HAP-1 (cell line): ENCODE measurements around the gene NF2.

ENCODE experiments used
- DNase-seq, 2 experiments: peaks; one replicate each; pipeline ENCODE4 v3.0.0-alpha.2; 2016 to 2020; ENCODE audit warnings: low spot score in 2 of 2
- H3K27me3 ChIP-seq: fragments of 250-450 bp; sonication (Bioruptor Pico); 2 replicates; pipeline ENCODE4 v1.5.1; 2020; ENCODE audit warnings: low read depth, mild to moderate bottlenecking, moderate library complexity
- H3K36me3 ChIP-seq: fragments of 250-450 bp; sonication (Bioruptor Pico); replicated peaks from 2 replicates; pipeline ENCODE4 v1.5.1; 2020; ENCODE audit warnings: mild to moderate bottlenecking
- H3K4me1 ChIP-seq: fragments of 250-450 bp; sonication (Bioruptor Pico); 2 replicates; pipeline ENCODE4 v1.5.1; 2020; ENCODE audit warnings: mild to moderate bottlenecking
- H3K4me3 ChIP-seq: fragments of 250-450 bp; sonication (Bioruptor Pico); 2 replicates; pipeline ENCODE4 v1.5.1; 2020; ENCODE audit warnings: mild to moderate bottlenecking, moderate library complexity
- H3K9me3 ChIP-seq: fragments of 250-450 bp; sonication (Bioruptor Pico); 2 replicates; pipeline ENCODE4 v1.5.1; 2020; ENCODE audit warnings: mild to moderate bottlenecking, moderate library complexity
- in situ Hi-C: fragments of 300-500 bp; cut with MboI; formaldehyde crosslinking; loops from 3 replicates; pipeline ENCODE4 v1.14.3; 2020; ENCODE audit warnings: low sequenced_read_pairs, inconsistent platforms, mixed read lengths

NF2 gene

DNA sequence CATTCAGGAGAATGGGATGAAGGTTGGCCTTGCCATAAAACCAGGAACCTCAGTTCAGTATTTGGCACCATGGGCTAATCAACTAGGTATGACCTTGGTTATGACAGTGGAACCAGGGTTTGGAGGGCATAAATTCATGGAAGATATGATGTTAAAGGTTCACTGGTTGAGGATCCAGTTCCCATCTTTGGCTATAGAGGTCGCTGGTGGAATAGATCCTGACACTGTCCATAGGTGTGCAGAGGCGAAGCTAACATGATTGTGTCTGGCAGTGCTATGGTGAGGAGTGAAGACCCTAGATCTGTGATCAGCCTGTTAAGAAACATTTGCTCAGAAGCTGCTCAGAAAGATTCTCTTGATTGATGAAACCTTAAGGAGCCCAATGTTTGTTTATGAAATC is 5.7 kb downstream of the NF2 start:
- Histone ChIP-seq H3K4me3 (no peak overlapping the region), H3K4me1 (peaks cover 20% of the 10 kb centered on the region), H3K9me3 (peaks cover 7% of the 10 kb centered on the region; the same call in 1 of the 2 replicates), H3K36me3 (peaks cover 6% of the 10 kb centered on the region; the same call in 1 of the 2 replicates), H3K27me3 (no peaks in the 10 kb centered on the region)
- in situ Hi-C loops = no loop called here
- DNase-seq = no peak

DNA sequence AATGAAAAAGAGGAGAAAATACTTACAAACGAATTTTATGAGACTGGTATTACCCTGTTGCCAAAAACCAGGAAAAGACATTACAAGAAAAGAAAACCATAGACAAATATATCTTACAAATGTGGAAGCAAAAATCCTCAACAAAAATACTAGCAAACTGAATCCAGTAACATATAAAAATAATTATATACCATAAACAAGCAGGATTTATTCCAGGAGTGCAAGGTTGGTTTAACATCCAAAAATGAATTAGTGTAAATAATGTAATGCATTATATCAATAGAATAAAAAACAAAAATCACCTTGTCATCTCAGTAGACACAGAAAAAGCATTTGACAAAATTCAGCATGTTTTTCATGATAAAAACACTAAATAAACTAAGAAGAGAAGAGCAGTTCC is 7.3 kb downstream of the NF2 start:
- Histone ChIP-seq H3K4me1 (peaks cover 19% of the 10 kb centered on the region), H3K27me3 (no peaks in the 10 kb centered on the region), H3K36me3 (peaks cover 6% of the 10 kb centered on the region; the same call in 1 of the 2 replicates), H3K9me3 (peaks cover 7% of the 10 kb centered on the region; the same call in 1 of the 2 replicates), H3K4me3 (no peak overlapping the region)
- in situ Hi-C loops = no loop called here
- DNase-seq = no peak

- peaks cover 1% of the 10 kb centered on the region; the same call in 1 of the 2 replicates for H3K9me3 ChIP-seq
- peak in 1 of 2 experiments; percentile 57 for DNase-seq
- in situ Hi-C loops = no loop called here
Observed at GRCh38 chr22:29615705-29616327, 12.4 kb downstream of the NF2 start.

GRCh38 chr22:29617922-29618629 is 14.6 kb downstream of the NF2 start:
- H3K4me3 ChIP-seq = no peak overlapping the region

More at GRCh38 chr22:29615705-29616327, 12.4 kb downstream of the NF2 start:
- peaks cover 18% of the 10 kb centered on the region for H3K4me1 ChIP-seq
- H3K4me3 ChIP-seq = no peak overlapping the region
- no peaks in the 10 kb centered on the region; the same call in 1 of the 2 replicates for H3K36me3 ChIP-seq
- H3K27me3 ChIP-seq = no peaks in the 10 kb centered on the region

GRCh38 chr22:29621761-29622526 is 18.5 kb downstream of the NF2 start:
- DNase-seq = no peak
- peaks cover 20% of the 10 kb centered on the region for H3K4me1 ChIP-seq
- H3K36me3 ChIP-seq = no peaks in the 10 kb centered on the region
- in situ Hi-C loops = no loop called here
- H3K9me3 ChIP-seq = no peaks in the 10 kb centered on the region
- H3K4me3 ChIP-seq = no peak overlapping the region
- H3K27me3 ChIP-seq = no peaks in the 10 kb centered on the region

More at GRCh38 chr22:29617922-29618629, 14.6 kb downstream of the NF2 start:
- DNase-seq = no peak
- H3K9me3 ChIP-seq = no peaks in the 10 kb centered on the region
- H3K4me1 ChIP-seq = peaks cover 24% of the 10 kb centered on the region
- H3K27me3 ChIP-seq = no peaks in the 10 kb centered on the region
- in situ Hi-C loops = no loop called here
- H3K36me3 ChIP-seq = no peaks in the 10 kb centered on the region

DNA sequence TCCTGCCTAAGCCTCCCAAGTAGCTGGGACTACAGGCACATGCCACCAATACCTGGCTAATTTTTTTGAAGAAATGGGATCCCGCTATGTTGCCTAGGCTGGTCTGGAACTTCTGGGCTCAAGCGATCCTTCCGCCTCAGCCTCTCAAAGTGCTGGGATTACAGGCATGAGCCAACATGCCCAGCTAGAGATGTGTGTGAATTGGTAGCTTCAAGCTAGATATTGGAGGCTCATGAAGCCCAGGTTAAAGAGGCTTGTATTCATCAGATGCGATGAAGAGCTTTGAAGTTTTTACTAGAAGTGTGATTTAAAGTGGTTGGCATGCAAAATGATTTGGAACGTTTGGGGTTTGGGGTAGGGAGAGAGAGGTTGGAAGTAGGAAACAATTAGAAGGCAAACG is 19.6 kb downstream of the NF2 start:
- in situ Hi-C loops = no loop called here
- Histone ChIP-seq H3K36me3 (no peaks in the 10 kb centered on the region), H3K4me1 (peaks cover 15% of the 10 kb centered on the region), H3K9me3 (no peaks in the 10 kb centered on the region), H3K4me3 (no peak overlapping the region), H3K27me3 (no peaks in the 10 kb centered on the region)
- DNase-seq = no peak

DNA sequence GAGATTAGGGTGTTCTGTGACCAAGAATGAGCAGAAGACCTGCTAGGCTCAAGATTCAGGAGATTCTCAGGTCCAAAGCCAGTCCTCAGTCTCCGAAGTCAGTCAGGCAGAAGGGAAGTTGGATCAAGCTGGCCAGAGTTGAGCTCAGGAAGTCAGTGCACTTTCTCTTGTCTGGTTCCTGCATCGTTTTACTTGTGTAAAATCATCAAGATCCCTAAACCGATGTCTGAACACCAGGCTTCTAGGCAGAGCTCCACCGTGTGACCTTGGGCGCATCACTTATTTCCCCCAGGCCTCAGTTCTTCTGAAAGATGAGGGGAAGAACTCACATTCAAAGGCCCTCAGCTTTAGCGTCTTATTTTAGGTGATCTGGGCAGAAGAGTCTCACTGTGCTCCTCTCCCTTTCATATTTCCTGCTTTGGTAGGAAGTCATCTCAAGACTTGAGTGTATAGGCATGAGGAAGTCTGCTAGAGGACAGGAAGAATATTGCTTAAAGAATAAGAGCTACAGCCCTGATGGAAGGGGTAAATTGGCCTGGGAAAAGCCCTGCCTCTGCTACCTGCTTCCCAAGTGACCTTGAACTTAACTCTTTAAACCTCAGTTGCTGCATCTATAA is 20.2 kb downstream of the NF2 start:
- peaks cover 12% of the 10 kb centered on the region for H3K4me1 ChIP-seq
- no peak overlapping the region for H3K4me3 ChIP-seq
- in situ Hi-C loops = no loop called here
- H3K36me3 ChIP-seq = no peaks in the 10 kb centered on the region
- no peaks in the 10 kb centered on the region for H3K27me3 ChIP-seq
- no peaks in the 10 kb centered on the region for H3K9me3 ChIP-seq
- no peak for DNase-seq

- H3K36me3 ChIP-seq = no peaks in the 10 kb centered on the region
- H3K4me3 ChIP-seq = no peak overlapping the region
- in situ Hi-C loops = no loop called here
- peak; percentile 54 to 75 for DNase-seq
- peaks cover 18% of the 10 kb centered on the region for H3K4me1 ChIP-seq
- no peaks in the 10 kb centered on the region for H3K27me3 ChIP-seq
- no peaks in the 10 kb centered on the region for H3K9me3 ChIP-seq
Observed at GRCh38 chr22:29625090-29625825, 21.8 kb downstream of the NF2 start.

GRCh38 chr22:29626497-29627195 is 23.2 kb downstream of the NF2 start:
- H3K27me3 ChIP-seq = no peaks in the 10 kb centered on the region
- in situ Hi-C loops = no loop called here
- H3K4me3 ChIP-seq = no peak overlapping the region
- H3K36me3 ChIP-seq = no peaks in the 10 kb centered on the region
- no peaks in the 10 kb centered on the region for H3K9me3 ChIP-seq
- DNase-seq = no peak
- peaks cover 18% of the 10 kb centered on the region for H3K4me1 ChIP-seq

- Histone ChIP-seq H3K4me3 (no peak overlapping the region), H3K36me3 (no peaks in the 10 kb centered on the region), H3K9me3 (no peaks in the 10 kb centered on the region), H3K4me1 (peaks cover 14% of the 10 kb centered on the region), H3K27me3 (no peaks in the 10 kb centered on the region)
- in situ Hi-C loops = no loop called here
- no peak for DNase-seq
Observed at GRCh38 chr22:29627196-29627535, 23.7 kb downstream of the NF2 start.

- no peaks in the 10 kb centered on the region for H3K9me3 ChIP-seq
- no peaks in the 10 kb centered on the region for H3K36me3 ChIP-seq
- peaks cover 14% of the 10 kb centered on the region for H3K4me1 ChIP-seq
- H3K4me3 ChIP-seq = no peak overlapping the region
- H3K27me3 ChIP-seq = no peaks in the 10 kb centered on the region
- DNase-seq = no peak
- in situ Hi-C loops = no loop called here
Observed at GRCh38 chr22:29628996-29629902, 25.8 kb downstream of the NF2 start.

GRCh38 chr22:29629903-29630516 is 26.6 kb downstream of the NF2 start:
- H3K4me3 ChIP-seq = no peak overlapping the region
- in situ Hi-C loops = loop anchor here (10.0 kb wide), 1 partner anchor 455 kb away; the partner anchor contains the start of gene HORMAD2
- H3K27me3 ChIP-seq = no peaks in the 10 kb centered on the region
- no peaks in the 10 kb centered on the region for H3K36me3 ChIP-seq
- peaks cover 14% of the 10 kb centered on the region for H3K4me1 ChIP-seq
- DNase-seq = no peak
- H3K9me3 ChIP-seq = no peaks in the 10 kb centered on the region
